HL-60 (cell line): ENCODE data around the gene HLA-G.

ENCODE experiments used
- DNase-seq, 2 experiments: peaks; one replicate each; pipeline ENCODE4 v3.0.0-alpha.2; 2010 to 2020; ENCODE audit warnings: low read depth in 1 of 2, low spot score in 1 of 2
- H3K27ac ChIP-seq: fragments of 250-450 bp; sonication (Bioruptor Pico); replicated peaks from 2 replicates; pipeline ENCODE4 v1.5.1; 2020; ENCODE audit warnings: mild to moderate bottlenecking, moderate library complexity
- H3K27me3 ChIP-seq: fragments of 250-450 bp; sonication (Bioruptor Pico); 2 replicates; pipeline ENCODE4 v1.5.1; 2021; ENCODE audit warnings: mild to moderate bottlenecking, moderate library complexity; ENCODE audit not compliant: insufficient read depth, poor library complexity, severe bottlenecking
- H3K4me3 ChIP-seq: replicated peaks from 2 replicates; pipeline ENCODE4 v1.5.1; 2011; ENCODE audit warnings: mild to moderate bottlenecking, control low read depth, low read length; ENCODE audit not compliant: insufficient read depth
- CTCF ChIP-seq: IDR thresholded peaks from one replicate; pipeline ENCODE4 v1.5.1; 2011; ENCODE audit warnings: low read length, control low read depth, inconsistent platforms; ENCODE audit not compliant: insufficient read depth
- GABPA ChIP-seq: IDR thresholded peaks from 2 replicates; pipeline ENCODE4 v1.6.1; 2012; ENCODE audit warnings: low read depth
- POLR2AphosphoS5 ChIP-seq: IDR thresholded peaks from 2 replicates; pipeline ENCODE4 v1.6.1; 2012; ENCODE audit warnings: low read depth
- SPI1 ChIP-seq: IDR thresholded peaks from 2 replicates; pipeline ENCODE4 v1.6.1; 2012; ENCODE audit warnings: low read depth, mild to moderate bottlenecking, borderline replicate concordance
- TF ChIP-seq, protein P1 (sequence below): IDR thresholded peaks from 2 replicates; pipeline ENCODE4 v1.6.1; 2012; ENCODE audit warnings: low read depth; ENCODE audit not compliant: insufficient replicate concordance

Gene HLA-G

DNA sequence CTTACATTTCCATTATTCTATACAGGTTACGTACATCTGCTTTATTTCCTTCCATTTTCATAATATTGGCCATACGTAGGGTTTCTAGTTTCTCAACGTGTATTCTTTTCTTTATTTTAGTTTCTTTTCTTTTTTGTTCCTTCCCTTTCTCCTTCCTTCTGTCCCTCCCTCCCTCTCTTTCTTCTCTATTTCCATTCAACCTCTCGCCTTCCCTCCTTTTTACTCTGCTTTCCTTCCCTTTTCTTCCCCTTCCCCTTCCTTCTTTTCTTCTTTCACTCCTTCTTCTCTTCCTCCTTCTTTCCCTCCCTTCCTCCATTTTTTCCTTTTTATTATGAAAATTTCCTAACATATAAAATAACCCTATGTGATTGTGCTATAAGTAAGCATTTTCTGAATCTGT lies 8.7 kb upstream of the HLA-G start:
- H3K4me3 ChIP-seq, result no peak overlapping the region
- DNase-seq, result no peak
- H3K27ac ChIP-seq, result no peak overlapping the region
- no peaks in the 10 kb centered on the region for H3K27me3 ChIP-seq
- TF ChIP-seq, protein P1, sequence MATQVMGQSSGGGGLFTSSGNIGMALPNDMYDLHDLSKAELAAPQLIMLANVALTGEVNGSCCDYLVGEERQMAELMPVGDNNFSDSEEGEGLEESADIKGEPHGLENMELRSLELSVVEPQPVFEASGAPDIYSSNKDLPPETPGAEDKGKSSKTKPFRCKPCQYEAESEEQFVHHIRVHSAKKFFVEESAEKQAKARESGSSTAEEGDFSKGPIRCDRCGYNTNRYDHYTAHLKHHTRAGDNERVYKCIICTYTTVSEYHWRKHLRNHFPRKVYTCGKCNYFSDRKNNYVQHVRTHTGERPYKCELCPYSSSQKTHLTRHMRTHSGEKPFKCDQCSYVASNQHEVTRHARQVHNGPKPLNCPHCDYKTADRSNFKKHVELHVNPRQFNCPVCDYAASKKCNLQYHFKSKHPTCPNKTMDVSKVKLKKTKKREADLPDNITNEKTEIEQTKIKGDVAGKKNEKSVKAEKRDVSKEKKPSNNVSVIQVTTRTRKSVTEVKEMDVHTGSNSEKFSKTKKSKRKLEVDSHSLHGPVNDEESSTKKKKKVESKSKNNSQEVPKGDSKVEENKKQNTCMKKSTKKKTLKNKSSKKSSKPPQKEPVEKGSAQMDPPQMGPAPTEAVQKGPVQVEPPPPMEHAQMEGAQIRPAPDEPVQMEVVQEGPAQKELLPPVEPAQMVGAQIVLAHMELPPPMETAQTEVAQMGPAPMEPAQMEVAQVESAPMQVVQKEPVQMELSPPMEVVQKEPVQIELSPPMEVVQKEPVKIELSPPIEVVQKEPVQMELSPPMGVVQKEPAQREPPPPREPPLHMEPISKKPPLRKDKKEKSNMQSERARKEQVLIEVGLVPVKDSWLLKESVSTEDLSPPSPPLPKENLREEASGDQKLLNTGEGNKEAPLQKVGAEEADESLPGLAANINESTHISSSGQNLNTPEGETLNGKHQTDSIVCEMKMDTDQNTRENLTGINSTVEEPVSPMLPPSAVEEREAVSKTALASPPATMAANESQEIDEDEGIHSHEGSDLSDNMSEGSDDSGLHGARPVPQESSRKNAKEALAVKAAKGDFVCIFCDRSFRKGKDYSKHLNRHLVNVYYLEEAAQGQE, result no peak
- TF ChIP-seq POLR2AphosphoS5 (no peak), SPI1 (no peak), CTCF (no peak), GABPA (no peak)

DNA sequence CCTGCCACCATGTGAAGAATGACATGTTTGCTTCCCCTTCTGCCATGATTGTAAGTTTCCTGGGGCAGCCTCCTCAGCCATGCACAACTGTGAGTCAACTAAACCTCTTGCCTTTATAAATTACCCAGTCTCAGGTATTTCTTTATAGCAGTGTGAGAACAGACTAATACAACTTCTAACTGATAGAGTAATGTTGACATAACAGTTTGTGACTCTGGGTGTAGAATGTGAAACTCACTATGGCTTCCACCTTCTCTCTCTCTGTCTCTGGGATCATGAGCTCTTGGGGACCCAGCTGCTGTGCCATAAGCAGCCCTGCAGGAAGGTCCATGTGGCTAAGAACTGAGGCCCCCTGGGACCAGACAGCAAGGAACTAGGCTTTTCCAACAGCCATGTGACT lies 3.5 kb upstream of the HLA-G start:
- Histone ChIP-seq H3K27me3 (peaks cover 12% of the 10 kb centered on the region), H3K4me3 (no peak overlapping the region), H3K27ac (no peak overlapping the region)
- DNase-seq, result no peak
- no peak for TF ChIP-seq SPI1
- no peak for TF ChIP-seq CTCF
- no peak for TF ChIP-seq POLR2AphosphoS5
- no peak for TF ChIP-seq GABPA
- TF ChIP-seq, protein P1, result no peak

DNA sequence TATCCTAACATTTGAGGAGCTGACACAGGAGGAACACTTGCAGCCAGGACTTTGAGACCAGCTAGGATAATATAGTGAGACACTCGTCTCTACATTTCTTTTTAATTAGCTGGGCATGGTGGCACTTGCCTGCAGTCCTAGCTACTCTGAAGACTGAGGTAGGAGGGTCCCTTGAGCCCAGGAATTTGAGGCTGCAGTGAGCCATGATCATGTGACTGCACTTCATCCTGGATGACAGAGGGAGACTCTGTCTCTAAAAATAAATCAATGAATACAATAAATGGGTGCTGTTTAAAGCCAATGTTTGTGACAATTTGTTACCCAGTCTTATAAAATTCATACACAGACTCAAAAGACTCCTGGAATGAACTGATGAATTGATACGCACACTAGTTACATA lies 1.8 kb upstream of the HLA-G start:
- Histone ChIP-seq H3K27me3 (peaks cover 12% of the 10 kb centered on the region), H3K27ac (no peak overlapping the region), H3K4me3 (no peak overlapping the region)
- no peak for DNase-seq
- TF ChIP-seq, protein P1, result no peak
- TF ChIP-seq POLR2AphosphoS5, result no peak
- no peak for TF ChIP-seq GABPA
- no peak for TF ChIP-seq SPI1
- no peak for TF ChIP-seq CTCF
